ENCODE results near the gene DSCAM.

DSCAM gene

GRCh38 chr21:39979321-39979720 lies 867.6 kb downstream of the DSCAM start:
- Histone ChIP-seq H3K4me1 (ENCODE audit: insufficient read depth, low read length, severe bottlenecking) (no peaks in the 10 kb centered on the region), H3K9me3 (ENCODE audit: low read length) (no peaks in the 10 kb centered on the region), H3K4me3 (ENCODE audit: low read depth, low read length, poor library complexity, severe bottlenecking) (no peak overlapping the region), H3F3A (ENCODE audit: insufficient read depth, low read length) (no peaks in the 10 kb centered on the region), H3K9ac (ENCODE audit: low read length) (no peak overlapping the region), H3K27me3 (ENCODE audit: insufficient read depth, low read length) (no peaks in the 10 kb centered on the region), H3K9me2 (ENCODE audit: low read depth, low read length) (no peaks in the 10 kb centered on the region), H4K20me1 (ENCODE audit: insufficient read depth, low read length) (no peaks in the 10 kb centered on the region), H2AFZ (ENCODE audit: low read length) (no peak overlapping the region), H3K27ac (ENCODE audit: low read depth, low read length, poor library complexity, severe bottlenecking) (no peak overlapping the region), H3K36me3 (ENCODE audit: insufficient read depth, low read length) (no peaks in the 10 kb centered on the region), H3K79me2 (ENCODE audit: insufficient read depth, low read length) (no peaks in the 10 kb centered on the region), H3K4me2 (ENCODE audit: low read length) (no peak overlapping the region)
- TF ChIP-seq EZH2 (IDR thresholded peaks at IDR 0.05; ENCODE audit: borderline replicate concordance, low read length): no peak
- TF ChIP-seq CTCF (IDR thresholded peaks at IDR 0.05; ENCODE audit: low read length): no peak

GRCh38 chr21:39976800-39977199 lies 870.2 kb downstream of the DSCAM start:
- Histone ChIP-seq H3F3A (ENCODE audit: insufficient read depth, low read length) (no peaks in the 10 kb centered on the region), H3K4me3 (ENCODE audit: low read depth, low read length, poor library complexity, severe bottlenecking) (no peak overlapping the region), H3K9ac (ENCODE audit: low read length) (no peak overlapping the region), H3K9me2 (ENCODE audit: low read depth, low read length) (no peaks in the 10 kb centered on the region), H3K36me3 (ENCODE audit: insufficient read depth, low read length) (no peaks in the 10 kb centered on the region), H4K20me1 (ENCODE audit: insufficient read depth, low read length) (no peaks in the 10 kb centered on the region), H3K4me1 (ENCODE audit: insufficient read depth, low read length, severe bottlenecking) (no peaks in the 10 kb centered on the region), H3K27me3 (ENCODE audit: insufficient read depth, low read length) (no peaks in the 10 kb centered on the region), H2AFZ (ENCODE audit: low read length) (no peak overlapping the region), H3K9me3 (ENCODE audit: low read length) (no peaks in the 10 kb centered on the region), H3K4me2 (ENCODE audit: low read length) (no peak overlapping the region), H3K79me2 (ENCODE audit: insufficient read depth, low read length) (no peaks in the 10 kb centered on the region), H3K27ac (ENCODE audit: low read depth, low read length, poor library complexity, severe bottlenecking) (no peak overlapping the region)
- TF ChIP-seq EZH2 (IDR thresholded peaks at IDR 0.05; ENCODE audit: borderline replicate concordance, low read length) (no peak), CTCF (IDR thresholded peaks at IDR 0.05; ENCODE audit: low read length) (no peak)

- TF ChIP-seq CTCF (IDR thresholded peaks at IDR 0.05; ENCODE audit: low read length) (no peak), EZH2 (IDR thresholded peaks at IDR 0.05; ENCODE audit: borderline replicate concordance, low read length) (no peak)
- Histone ChIP-seq H3K27me3 (ENCODE audit: insufficient read depth, low read length) (no peaks in the 10 kb centered on the region), H3F3A (ENCODE audit: insufficient read depth, low read length) (no peaks in the 10 kb centered on the region)
Measured at GRCh38 chr21:39972976-39973770, 873.8 kb downstream of the DSCAM start.

More at GRCh38 chr21:39972976-39973770, 873.8 kb downstream of the DSCAM start:
- Histone ChIP-seq H3K4me2 (ENCODE audit: low read length) (no peak overlapping the region), H3K79me2 (ENCODE audit: insufficient read depth, low read length) (no peaks in the 10 kb centered on the region), H3K4me3 (ENCODE audit: low read depth, low read length, poor library complexity, severe bottlenecking) (no peak overlapping the region), H3K27ac (ENCODE audit: low read depth, low read length, poor library complexity, severe bottlenecking) (no peak overlapping the region), H3K9me3 (ENCODE audit: low read length) (no peaks in the 10 kb centered on the region), H3K9me2 (ENCODE audit: low read depth, low read length) (no peaks in the 10 kb centered on the region), H2AFZ (ENCODE audit: low read length) (no peak overlapping the region), H3K9ac (ENCODE audit: low read length) (no peak overlapping the region), H3K4me1 (ENCODE audit: insufficient read depth, low read length, severe bottlenecking) (no peaks in the 10 kb centered on the region), H4K20me1 (ENCODE audit: insufficient read depth, low read length) (no peaks in the 10 kb centered on the region), H3K36me3 (ENCODE audit: insufficient read depth, low read length) (no peaks in the 10 kb centered on the region)

All from OCI-LY1 (cell line).